SW480 (cell line): ENCODE results near the gene MYO3B.
"Not testable (repeated sequence)": the region's sequence is repeated elsewhere in the genome, so short reads cannot be mapped to it uniquely, and the experiment has no call there.

Experiments used
- DNase-seq: peaks from one replicate; pipeline ENCODE4 v3.0.0-alpha.2; 2016; ENCODE audit warnings: low spot score

The MYO3B gene

GRCh38 chr2:170213281-170213625, 35.3 kb downstream of the MYO3B start:
- not testable (repeated sequence) for DNase-seq

GRCh38 chr2:170213651-170214050, 35.7 kb downstream of the MYO3B start:
- DNase-seq, result no peak

DNA sequence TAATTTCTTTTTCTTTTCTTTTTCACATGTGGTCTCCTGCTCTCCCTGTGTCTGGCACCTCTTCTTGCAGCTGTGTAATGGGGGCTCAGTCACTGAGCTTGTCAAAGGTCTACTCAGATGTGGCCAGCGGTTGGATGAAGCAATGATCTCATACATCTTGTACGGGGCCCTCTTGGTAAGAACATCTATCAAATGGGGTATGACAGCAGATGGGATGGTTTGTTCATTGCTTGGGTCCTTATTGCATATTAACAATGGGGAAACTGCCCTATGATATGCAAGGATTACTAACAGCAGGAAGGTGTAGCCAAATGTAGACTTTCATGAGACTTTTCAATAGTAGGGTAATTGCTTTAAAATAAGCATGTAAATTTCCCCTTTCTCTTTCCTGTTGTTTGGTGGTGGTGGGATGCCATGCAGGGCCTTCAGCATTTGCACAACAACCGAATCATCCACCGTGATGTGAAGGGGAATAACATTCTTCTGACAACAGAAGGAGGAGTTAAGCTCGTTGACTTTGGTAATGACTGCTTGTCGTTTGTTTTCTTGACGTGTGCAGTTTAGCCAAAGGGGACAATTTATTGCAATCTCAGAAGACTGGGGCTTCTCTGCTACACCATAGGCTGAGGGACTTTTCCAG, 36.5 kb downstream of the MYO3B start:
- DNase-seq, result no peak

GRCh38 chr2:170215021-170215420, 37.1 kb downstream of the MYO3B start:
- no peak for DNase-seq

DNA sequence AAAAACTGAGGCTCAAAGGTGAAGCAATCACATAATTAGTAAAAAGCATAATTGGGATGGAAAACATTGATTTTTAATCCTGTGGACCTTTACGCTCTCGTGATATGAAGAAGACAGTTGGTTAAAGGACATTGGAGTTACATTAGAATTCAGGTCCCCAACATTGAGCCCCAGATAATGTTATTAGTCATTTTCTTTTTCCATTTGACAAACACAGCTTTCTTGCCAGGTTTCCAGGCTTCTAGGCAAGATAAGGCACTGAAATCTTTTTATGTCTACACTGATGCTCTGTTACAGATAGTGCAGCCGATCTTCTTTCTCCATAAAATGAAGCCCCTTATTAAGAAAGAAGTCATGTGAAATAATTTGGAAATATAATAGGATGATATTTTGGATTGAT, 38.5 kb downstream of the MYO3B start:
- DNase-seq, result no peak

DNA sequence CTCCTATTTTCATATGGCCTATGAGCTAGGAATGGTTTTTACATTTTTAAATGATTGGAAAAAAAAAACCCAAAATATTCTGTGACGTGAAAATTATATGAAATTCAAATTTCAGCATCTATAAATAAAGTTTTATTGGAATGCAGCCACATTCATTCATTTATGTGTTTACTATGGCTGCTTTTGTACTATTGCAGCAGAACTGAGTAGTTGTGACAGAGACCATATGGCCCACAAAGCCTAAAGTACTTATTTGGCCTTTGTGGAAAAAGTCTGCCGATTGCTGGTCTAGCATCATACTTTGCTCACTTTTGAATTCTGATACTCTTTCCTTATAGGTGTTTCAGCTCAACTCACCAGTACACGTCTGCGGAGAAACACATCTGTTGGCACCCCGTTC, 39.0 kb downstream of the MYO3B start:
- no peak for DNase-seq

DNA sequence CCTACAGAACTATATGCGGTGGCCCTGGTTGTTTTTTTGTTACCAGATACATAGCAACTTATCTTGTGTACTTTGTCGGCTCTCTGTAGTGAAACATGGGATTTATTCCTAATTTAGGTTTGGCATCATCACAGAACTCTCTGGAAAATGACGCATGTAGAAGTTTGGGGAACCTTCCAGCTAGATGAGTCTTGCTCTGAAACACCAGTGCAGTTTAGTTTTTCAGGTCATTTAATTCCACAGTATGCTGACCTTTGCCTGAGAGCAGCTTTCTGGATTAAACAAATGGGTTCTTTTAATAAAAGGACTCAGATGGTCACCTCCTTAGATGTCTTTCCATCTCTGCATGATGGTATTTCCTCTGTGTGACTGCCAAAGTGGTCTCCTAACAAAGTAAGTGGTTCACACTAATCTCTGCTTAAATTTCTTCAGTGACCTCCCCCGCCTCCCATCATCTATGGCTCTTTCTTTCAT, 39.9 kb downstream of the MYO3B start:
- no peak for DNase-seq

- peak; percentile 72 for DNase-seq
Observed at GRCh38 chr2:170218456-170218855, 40.5 kb downstream of the MYO3B start.

- no peak for DNase-seq
Observed at GRCh38 chr2:170218931-170219330, 41.0 kb downstream of the MYO3B start.

DNA sequence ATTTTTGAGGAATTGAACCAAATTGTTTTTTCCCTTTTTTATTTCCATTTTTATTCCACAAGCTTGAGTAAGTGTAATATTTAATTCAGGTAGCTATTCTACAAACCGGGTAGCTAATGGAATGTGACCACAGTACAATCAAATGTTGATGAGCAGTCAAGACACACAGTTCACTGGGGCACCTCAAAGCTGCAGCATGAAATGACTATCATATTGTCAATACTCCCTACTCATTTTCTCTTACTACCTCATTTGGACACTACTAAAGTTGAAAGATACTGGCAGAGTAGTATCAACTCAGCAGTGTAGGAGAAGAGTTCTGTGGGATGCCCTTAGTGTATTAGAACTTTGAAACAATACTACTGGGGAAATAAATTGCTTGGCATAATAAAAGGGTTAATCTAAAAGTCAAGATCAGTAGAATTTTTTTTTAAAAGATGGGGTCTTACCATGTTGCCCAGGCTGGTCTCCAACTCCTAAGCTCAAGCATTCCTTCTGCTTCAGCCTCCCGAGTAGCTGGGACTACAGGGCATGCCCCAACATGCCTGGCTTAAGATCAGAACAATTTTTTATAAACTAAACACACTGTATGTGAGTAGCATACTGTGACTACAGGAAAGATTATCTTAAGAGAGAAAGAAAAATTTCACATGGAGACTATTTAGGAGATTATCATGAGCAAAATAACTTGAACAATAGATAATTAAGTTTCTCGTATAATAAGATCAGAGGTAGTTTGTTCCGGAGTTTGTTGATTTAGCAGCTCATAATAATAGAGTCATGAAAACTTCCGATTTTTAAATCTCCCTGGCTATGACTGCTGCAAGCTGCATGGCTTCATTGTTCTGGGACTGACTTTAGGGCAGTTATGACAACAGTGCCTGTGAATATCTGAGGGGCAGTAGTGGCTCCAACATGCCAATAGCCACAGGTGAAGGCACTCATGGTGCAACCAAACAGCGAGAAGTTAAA, 43.7 kb downstream of the MYO3B start:
- DNase-seq, result no peak

DNA sequence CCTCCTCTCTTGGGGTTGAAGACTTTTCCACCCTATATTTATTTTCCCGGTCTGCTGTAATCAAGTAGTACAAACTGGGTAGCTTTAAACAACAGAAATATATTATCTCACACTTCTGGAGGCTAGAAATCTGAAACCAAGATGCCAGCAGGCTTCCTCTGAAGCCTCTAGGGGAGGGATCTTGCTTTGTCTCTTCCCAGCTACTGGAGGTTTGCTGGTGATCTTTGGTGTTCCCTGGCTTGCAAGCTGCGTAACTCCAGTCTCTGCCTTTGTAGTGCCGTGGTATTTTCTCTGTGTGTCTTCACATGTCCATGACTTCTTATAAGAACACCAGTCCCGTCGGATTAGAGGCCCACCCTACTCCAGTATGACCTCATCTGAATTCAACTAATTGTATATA, 44.4 kb downstream of the MYO3B start:
- no peak for DNase-seq

DNA sequence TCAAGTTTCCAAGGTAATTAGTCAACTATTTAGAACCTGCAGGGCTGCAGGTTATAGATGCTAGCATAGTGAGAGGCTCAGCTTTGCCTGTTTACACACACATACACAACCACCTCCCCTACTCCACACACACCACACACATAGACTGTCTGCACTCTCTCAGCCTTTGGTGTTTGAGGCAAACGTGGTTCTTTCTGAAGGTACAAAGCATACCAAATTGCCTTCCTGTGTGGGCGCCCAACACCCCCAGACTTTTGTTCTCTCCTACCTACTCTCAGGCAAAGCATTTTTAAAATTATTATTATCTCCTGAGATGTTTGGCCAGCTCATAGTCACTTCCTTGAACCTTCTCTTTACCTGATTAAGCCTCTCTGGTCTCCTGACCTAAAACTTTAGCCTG, 44.9 kb downstream of the MYO3B start:
- no peak for DNase-seq

DNA sequence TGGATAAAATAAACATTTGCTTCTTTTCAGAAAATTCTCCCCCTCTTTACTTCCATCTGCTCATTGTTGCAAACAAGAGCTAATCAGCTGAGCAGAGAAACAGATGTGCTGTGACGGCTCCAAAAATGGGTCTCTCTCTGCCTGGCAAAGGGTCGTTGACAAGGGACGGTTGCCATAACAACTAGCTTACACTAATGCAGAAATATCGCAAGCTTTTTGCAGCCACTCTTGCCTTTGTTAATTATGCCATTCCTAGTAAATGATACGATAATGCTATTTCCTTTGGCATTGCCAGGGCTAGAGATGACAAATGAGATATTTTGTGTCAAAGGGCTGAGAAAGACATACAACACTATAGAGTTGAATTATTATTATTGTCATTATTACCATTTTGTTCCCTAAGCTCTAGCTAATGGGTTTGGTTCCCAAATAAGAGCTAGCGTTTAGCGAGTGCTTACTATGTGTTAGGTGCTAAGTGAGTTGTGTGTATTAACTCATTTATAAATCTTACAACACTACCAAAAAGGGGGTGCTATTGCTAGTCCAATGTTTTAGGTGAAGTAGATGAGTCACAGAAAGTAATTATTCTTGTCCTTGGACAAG, 46.8 kb downstream of the MYO3B start:
- DNase-seq, result no peak

DNA sequence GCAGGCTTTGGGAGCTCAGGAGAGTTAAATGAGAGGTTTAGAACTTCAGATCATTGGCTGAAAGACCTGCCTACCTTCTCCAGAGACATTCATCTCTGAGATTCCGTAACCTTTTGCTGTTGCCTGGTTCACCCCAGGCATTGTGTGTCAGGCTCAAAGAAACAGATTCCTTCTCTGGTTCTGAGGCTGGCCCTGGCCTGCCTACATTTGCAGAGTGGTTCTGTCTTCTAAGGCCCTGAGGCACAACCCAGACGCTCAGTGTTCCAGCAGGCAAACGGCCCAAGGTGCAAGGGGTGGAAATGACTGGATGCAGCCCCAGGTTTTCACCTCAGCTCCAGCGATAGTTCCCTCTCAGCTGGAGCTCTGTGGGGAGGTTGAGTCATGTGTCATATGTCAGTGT, 48.3 kb downstream of the MYO3B start:
- no peak for DNase-seq

- DNase-seq, result no peak
Observed at GRCh38 chr2:170227507-170227947, 49.6 kb downstream of the MYO3B start.

- no peak for DNase-seq
Observed at GRCh38 chr2:170227951-170228350, 50.0 kb downstream of the MYO3B start.

- no peak for DNase-seq
Observed at GRCh38 chr2:170228429-170228828, 50.5 kb downstream of the MYO3B start.

DNA sequence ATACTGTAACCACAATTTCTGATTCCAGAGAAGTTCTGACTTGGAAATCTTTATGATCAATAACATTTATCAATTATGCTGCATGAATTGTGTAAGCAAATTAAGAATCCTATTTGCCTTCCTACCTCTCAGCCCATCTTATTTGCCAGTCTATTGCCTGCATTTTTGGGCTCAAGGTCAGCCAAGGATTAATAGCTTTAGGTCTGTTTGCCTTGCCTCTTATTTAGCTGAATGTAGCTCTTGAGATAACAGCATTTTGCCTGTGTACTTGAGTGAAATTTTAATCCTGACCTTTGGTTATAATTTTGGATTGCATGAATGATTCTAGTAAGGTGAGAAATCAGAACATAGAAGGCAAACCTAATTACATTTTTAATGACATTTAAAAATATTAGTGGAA, 51.2 kb downstream of the MYO3B start:
- DNase-seq, result no peak

DNA sequence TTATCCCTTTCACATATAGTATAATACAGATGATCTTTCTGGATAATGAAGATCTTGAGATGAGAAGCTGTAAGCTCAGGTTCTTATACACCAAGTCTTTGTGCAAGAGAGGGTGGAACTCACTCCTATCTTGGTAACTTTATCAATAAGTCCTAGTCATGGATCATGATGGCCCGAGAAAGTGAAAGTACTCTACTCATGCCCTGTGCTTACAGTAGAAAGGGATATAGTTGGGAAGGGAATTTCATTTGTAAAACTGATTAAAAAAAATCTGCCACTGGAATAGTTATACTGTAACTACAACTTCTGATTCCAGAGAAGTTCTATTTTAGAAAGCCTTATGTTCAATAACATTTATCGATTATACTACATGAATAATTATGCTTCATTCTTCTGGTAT, 51.8 kb downstream of the MYO3B start:
- DNase-seq, result no peak

DNA sequence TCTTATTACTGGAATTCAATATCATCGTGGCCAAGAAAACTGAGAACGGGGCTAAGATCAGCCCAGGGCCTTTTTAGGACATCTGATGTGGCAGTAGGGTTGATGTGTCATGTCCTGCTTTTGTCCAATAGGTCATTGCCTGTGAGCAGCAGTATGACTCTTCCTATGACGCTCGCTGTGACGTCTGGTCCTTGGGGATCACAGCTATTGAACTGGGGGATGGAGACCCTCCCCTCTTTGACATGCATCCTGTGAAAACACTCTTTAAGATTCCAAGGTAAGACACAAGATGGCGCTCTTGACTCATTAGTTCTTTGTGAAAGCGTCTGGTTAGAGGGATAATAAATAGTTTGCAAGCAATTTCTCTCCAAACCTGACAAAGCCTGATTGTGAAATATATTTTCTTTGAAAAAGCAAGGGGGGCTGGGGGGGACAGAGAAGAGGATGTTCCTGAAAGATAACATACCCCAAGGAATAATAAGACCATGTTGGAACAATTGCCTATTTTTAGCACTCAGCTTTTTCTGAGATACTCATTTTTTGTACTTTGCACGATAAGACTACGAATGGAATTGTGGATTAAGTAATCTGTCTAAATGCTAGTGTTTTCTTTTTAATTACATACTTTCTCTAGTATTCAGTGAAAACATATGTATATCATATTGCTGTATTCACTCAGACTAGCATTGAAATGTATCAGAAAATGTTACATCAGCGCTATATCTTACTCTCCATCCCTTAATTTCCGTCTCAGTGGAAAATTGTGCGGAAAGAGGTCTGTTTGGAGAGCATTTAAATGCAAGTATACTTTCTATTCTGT, 58.1 kb downstream of the MYO3B start:
- peak; percentile 51 for DNase-seq

- no peak for DNase-seq
Observed at GRCh38 chr2:170236680-170237047, 58.7 kb downstream of the MYO3B start.

- no peak for DNase-seq
Observed at GRCh38 chr2:170237572-170238120, 59.7 kb downstream of the MYO3B start.
